Measurements from ENCODE around the gene ATPAF2.

ATPAF2 gene

DNA sequence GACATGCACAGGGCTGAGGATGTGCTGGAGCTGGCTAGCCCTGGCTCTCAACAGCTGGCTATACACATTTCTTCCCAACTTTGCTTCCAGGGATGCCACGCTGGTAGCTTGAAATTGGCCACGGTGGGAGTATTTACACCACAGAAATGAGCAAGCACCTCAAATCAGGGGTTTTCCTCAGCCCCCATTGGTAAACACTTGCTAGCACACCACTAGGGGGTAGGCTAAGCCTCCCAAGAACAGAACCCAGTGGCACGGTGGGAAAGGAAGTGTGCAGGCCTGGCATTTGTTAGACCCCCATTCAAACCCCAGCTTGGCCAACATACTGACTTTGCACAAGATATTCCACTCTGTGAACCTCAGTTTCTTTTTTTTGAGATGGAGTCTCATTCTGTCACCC is 53.4 kb downstream of the ATPAF2 start:
- DNase-seq (ENCODE audit: low read depth in 2 of 2) = no peak

GRCh38 chr17:17985153-17985552 is 53.8 kb downstream of the ATPAF2 start:
- DNase-seq (ENCODE audit: low read depth in 2 of 2) = no peak

GRCh38 chr17:17983776-17984175 is 55.2 kb downstream of the ATPAF2 start:
- DNase-seq (ENCODE audit: low read depth in 2 of 2) = no peak

GRCh38 chr17:17983376-17983775 is 55.6 kb downstream of the ATPAF2 start:
- no peak for DNase-seq (ENCODE audit: low read depth in 2 of 2)

GRCh38 chr17:17982801-17983200 is 56.2 kb downstream of the ATPAF2 start:
- no peak for DNase-seq (ENCODE audit: low read depth in 2 of 2)

- no peak for DNase-seq (ENCODE audit: low read depth in 2 of 2)
Observed at GRCh38 chr17:17981330-17981729, 57.6 kb downstream of the ATPAF2 start.

DNA sequence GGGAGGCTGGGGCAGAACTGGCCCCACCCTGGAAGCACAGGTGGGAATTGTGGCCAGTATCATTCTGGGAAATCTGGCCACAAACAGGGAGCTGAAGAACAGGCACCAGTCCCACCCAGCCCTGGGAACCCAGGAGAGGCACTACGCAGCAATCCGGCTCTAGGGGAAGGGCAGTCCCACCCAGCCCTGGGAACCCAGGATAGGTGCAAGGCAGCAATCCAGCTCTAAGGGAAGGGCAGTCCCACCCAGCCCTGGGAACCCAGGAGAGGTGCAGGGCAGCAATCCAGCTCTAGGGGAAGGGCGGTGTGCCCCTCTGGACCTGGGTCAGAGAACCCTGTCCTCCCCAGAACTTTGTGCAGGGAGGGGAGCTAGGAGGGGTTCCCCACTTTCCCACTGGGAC is 59.2 kb downstream of the ATPAF2 start:
- no peak for DNase-seq (ENCODE audit: low read depth in 2 of 2)

GRCh38 chr17:17978481-17979424 is 60.2 kb downstream of the ATPAF2 start:
- no peak for DNase-seq (ENCODE audit: low read depth in 2 of 2)

GRCh38 chr17:17976931-17977570 is 61.9 kb downstream of the ATPAF2 start:
- no peak for DNase-seq (ENCODE audit: low read depth in 2 of 2)

GRCh38 chr17:17975436-17975835 is 63.5 kb downstream of the ATPAF2 start:
- DNase-seq (ENCODE audit: low read depth in 2 of 2) = no peak

- DNase-seq (ENCODE audit: low read depth in 2 of 2) = no peak
Observed at GRCh38 chr17:17972952-17973254, 66.1 kb downstream of the ATPAF2 start.

- peak; percentile 100 for DNase-seq (ENCODE audit: low read depth in 2 of 2)
Observed at GRCh38 chr17:17972126-17972951, 66.6 kb downstream of the ATPAF2 start, which contains the start of the genes DRC3 and TOM1L2. DRC3 (plus strand) TSS chr17:17972862; CDS start chr17:17977599, 4,737 bp downstream. TOM1L2 (minus strand) TSS chr17:17972400; CDS start chr17:17972313, 87 bp downstream.

DNA sequence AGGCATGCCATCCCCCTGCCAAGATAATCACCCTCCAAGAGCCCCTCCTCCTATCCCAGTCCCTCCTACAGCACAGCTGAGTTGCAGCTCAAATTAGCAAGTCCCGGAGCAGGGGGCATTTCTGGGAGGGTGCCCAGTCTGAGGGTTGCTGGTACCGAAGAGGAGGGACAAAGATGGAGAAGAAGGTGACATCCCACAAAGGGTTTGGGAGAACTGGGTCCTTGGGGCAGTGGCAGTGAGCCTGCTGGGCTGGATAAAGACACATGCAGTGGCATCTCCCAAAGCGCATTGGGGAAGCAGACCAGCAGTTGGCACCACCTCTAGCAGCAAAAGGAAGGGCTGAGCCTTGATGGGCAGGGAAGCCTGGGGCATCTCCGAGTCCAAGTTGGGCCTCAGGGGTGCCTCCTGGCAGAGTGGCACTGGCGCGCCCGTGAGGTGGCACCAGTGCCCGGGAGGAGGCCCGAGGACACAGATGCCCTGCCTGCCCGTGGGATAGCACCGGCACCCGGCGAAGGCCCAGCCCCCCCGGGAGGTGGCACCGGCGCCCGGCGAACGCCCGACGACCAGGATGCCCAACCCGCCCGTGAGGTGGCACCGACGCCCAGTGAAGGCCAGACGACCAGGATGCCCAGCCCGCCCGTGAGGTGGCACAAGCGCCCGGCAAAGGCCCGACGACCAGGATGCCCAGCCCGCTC is 67.4 kb downstream of the ATPAF2 start:
- no peak for DNase-seq (ENCODE audit: low read depth in 2 of 2)

- DNase-seq (ENCODE audit: low read depth in 2 of 2) = no peak
Observed at GRCh38 chr17:17970699-17971430, 68.1 kb downstream of the ATPAF2 start.

Data from stimulated activated CD4-positive, alpha-beta T cell treated with anti-CD3 and anti-CD28 coated beads, Interleukin-15, amount 100 ng/mL, for 48 hours (primary cell).